AG04450 (cell line): ENCODE results near the gene KY. TPM values are rescaled to one million over a fixed set of nuclear protein-coding genes. Genes with fewer than 3 reads are reported as not detected.

ENCODE experiments used
- CTCF ChIA-PET: fragments of 300-600, 350-600 bp; formaldehyde crosslinking; extraction: SDS; loops from one replicate; lab custom pipeline; 2022; ENCODE audit warnings: antibody characterized with exemption, inconsistent platforms; lab: Charles Lee
- POLR2A ChIA-PET: fragments of 350-600 bp; formaldehyde crosslinking; extraction: SDS; loops from one replicate; lab custom pipeline; 2021; ENCODE audit warnings: antibody characterized with exemption, inconsistent platforms; lab: Yijun Ruan, JAX
- DNase-seq: peaks from one replicate; pipeline ENCODE4 v3.0.0-alpha.2; 2011; ENCODE audit warnings: low read depth, low spot score
- H3K27ac ChIP-seq: one replicate; pipeline ENCODE4 v1.5.1; 2012; ENCODE audit warnings: low read depth, low read length, control low read depth
- H3K27me3 ChIP-seq: one replicate; pipeline ENCODE4 v1.6.0; 2012; ENCODE audit warnings: low read length; ENCODE audit not compliant: control insufficient read depth, insufficient read depth
- H3K4me3 ChIP-seq: 2 replicates; pipeline ENCODE4 v1.5.1; 2011; ENCODE audit warnings: mild to moderate bottlenecking, low read depth, low read length, control low read depth
- H3K9me3 ChIP-seq: 2 replicates; pipeline ENCODE4 v1.5.1; 2012; ENCODE audit warnings: low read length; ENCODE audit not compliant: control insufficient read depth, insufficient read depth
- CTCF ChIP-seq: IDR thresholded peaks from 2 replicates; pipeline ENCODE4 v1.5.1; 2011; ENCODE audit warnings: low read depth, low read length, control low read depth, inconsistent platforms
- polyA plus RNA-seq: library from polyadenylated mRNA; depleted of rRNA; stranded (reverse); fragments of >200 nt; gene quantifications from 2 replicates; pipeline ENCODE4 v1.2.3, GENCODE V29; 2011

The KY gene
- polyA plus RNA-seq, 1 experiment: 0.04 TPM

DNA sequence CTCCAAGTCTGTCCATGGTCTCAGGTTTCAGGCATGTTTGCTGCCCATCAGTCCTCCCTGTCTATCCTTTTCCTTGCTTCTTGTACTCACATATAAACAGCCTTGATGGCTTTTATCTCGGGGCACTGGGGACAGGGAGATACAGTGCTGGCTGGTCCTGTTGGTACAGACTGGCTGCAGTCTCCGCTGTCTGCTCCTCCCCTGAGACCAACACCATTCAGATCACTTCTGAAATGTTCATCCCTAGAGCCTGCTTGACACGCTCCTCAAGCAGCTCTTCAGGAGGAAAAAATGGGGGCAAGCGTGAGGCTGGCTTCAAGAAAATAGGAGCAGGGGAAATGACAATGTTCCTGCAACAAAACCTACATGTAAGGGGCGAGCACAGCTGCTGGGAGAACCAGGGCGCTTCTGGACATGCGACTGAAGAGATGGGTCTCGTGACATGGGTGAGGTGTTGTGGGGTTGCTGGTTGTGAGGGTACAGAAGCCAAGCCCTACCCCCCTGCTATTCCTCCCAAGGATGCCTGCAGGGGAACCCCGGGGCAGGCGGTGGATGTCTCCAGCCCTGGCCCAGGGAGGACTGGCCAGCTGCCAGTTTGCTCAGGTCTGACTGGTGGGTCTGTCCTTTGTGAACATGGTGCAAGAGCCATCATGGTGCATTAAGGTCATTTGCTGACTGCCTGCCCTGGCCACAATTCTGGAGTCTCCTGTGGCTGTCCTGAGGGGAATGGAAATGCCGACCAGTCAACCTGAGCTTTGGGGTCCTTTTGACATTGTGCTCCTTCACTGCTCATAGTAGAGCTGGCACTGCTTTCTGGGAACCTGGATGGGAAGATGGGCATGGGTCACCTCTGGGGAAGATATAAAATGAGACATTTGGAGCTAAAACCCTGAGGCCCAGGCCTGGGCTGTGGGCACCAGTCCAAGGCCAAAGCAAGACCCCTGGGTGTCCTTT is 40.1 kb downstream of the KY start:
- H3K9me3 ChIP-seq: no peaks in the 10 kb centered on the region
- no peak for DNase-seq
- CTCF ChIA-PET: interaction anchor here (2.5 to 2.6 kb wide), 2 partner anchors 9 to 30 kb away, joined by 10 to 12 read pairs; no protein-coding TSS in a partner anchor
- POLR2A ChIA-PET: interaction anchor here (0.8 kb wide), 1 partner anchor 11 kb away, joined by 3 read pairs; no protein-coding TSS in a partner anchor
- TF ChIP-seq CTCF: no peak
- H3K4me3 ChIP-seq: no peak overlapping the region
- peaks cover 26% of the 10 kb centered on the region for H3K27me3 ChIP-seq
- H3K27ac ChIP-seq: no peak overlapping the region

DNA sequence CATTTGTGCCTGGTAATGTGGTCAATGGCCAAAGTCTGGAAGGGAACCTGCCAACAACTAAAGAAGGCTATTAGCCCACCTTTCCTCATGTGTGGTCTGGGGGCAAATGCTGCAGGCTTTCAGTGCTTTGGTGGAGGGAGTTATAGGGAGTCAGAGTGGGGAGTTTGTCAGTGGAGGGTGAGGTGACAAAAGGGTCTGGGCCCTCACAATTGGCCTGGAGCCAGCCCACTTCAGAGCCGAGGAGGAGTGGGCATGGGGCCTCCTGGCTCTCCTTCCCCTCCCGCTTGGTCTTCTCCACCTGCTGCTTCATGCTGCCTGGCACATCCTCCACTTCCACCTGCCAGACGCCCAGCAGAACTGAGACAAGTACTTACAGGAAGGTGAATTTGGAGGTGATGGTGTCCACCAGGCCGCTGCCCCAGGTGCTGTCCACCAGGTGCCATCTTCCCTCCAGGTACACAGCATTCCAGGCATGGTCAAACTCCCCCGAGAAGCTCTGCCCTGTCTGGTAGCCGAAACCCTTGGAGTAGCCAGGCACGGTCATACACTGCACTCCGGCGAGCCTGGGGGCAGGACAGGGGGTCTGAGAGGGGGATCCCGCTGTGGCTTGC is 40.9 kb downstream of the KY start:
- ChIA-PET POLR2A (no interaction called here), CTCF (interaction anchor here (2.5 kb wide), 1 partner anchor 31 kb away, joined by 10 read pairs; no protein-coding TSS in a partner anchor)
- TF ChIP-seq CTCF: no peak
- peaks cover 26% of the 10 kb centered on the region for H3K27me3 ChIP-seq
- H3K4me3 ChIP-seq: no peak overlapping the region
- H3K27ac ChIP-seq: no peak overlapping the region
- DNase-seq: no peak
- no peaks in the 10 kb centered on the region for H3K9me3 ChIP-seq

DNA sequence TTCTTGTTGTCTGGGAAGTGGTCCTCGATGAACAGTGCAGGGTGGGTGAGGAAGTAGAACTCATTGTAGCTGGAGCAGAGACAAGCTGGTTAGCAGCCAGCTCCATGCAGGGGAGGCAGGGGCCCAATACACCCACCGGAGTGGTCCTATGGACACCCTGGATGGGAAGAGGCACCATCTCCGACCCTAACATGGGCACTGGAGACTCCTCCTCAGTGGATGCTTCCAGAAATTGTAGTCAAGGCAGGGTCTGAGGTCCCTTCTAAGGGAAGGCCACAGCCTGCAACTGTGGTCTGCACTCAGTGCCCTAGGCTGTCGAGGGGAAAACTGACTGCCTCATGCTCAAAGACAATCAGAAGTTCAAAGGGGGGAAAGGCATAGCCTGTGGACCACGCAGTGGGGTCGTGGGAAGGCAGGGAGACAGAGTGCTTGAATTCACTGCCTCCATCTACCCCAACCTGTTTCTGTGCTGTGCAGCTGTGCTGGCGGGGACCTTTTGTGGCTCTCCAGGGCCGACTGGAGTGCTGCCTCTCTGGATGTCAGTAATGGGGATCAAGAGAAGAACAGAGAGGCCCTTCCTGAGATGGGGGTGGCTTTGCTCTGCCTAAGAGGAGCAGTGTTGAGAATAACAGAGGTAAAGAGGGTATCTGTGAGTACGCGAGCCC is 41.9 kb downstream of the KY start:
- CTCF ChIA-PET: interaction anchor here (1.2 to 3.0 kb wide), 3 partner anchors 9 to 146 kb away, joined by 4 to 15 read pairs (median 4); no protein-coding TSS in a partner anchor
- H3K27me3 ChIP-seq: peaks cover 26% of the 10 kb centered on the region
- no peak for TF ChIP-seq CTCF
- no peak for DNase-seq
- H3K27ac ChIP-seq: no peak overlapping the region
- H3K4me3 ChIP-seq: no peak overlapping the region
- no peaks in the 10 kb centered on the region for H3K9me3 ChIP-seq
- POLR2A ChIA-PET: no interaction called here

GRCh38 chr3:134608023-134608770 is 42.6 kb downstream of the KY start:
- POLR2A ChIA-PET: no interaction called here

More at GRCh38 chr3:134608023-134608770, 42.6 kb downstream of the KY start:
- no peak for TF ChIP-seq CTCF
- no peak for DNase-seq
- CTCF ChIA-PET: interaction anchor here (1.2 to 3.0 kb wide), 3 partner anchors 8 to 147 kb away, joined by 4 to 15 read pairs (median 4); no protein-coding TSS in a partner anchor
- H3K4me3 ChIP-seq: no peak overlapping the region
- no peaks in the 10 kb centered on the region for H3K9me3 ChIP-seq
- peaks cover 24% of the 10 kb centered on the region for H3K27me3 ChIP-seq
- no peak overlapping the region for H3K27ac ChIP-seq
